ENCODE measurements around the gene CIZ1.
A peak's percentile ranks its signal among the peaks of the same experiment; 100 is the strongest.

The CIZ1 gene

GRCh38 chr9:128213746-128214497, 22.6 kb upstream of the CIZ1 start:
- DNase-seq: no peak

- no peak for DNase-seq
Observed at GRCh38 chr9:128211981-128212281, 20.6 kb upstream of the CIZ1 start.

- DNase-seq: no peak
Observed at GRCh38 chr9:128211186-128211980, 20.0 kb upstream of the CIZ1 start.

GRCh38 chr9:128208946-128209669, 17.7 kb upstream of the CIZ1 start:
- DNase-seq: no peak

GRCh38 chr9:128208386-128208785, 17.0 kb upstream of the CIZ1 start:
- DNase-seq: no peak

GRCh38 chr9:128206916-128207910, 15.8 kb upstream of the CIZ1 start:
- DNase-seq: peak; percentile 54 to 71

GRCh38 chr9:128206484-128206883, 15.1 kb upstream of the CIZ1 start:
- DNase-seq: no peak

GRCh38 chr9:128205296-128205944, 14.0 kb upstream of the CIZ1 start:
- no peak for DNase-seq

GRCh38 chr9:128204858-128205257, 13.5 kb upstream of the CIZ1 start:
- DNase-seq: no peak

- DNase-seq: peak in 1 of 2 donors; percentile 32
Observed at GRCh38 chr9:128203707-128204551, 12.6 kb upstream of the CIZ1 start.

GRCh38 chr9:128203024-128203706, 11.8 kb upstream of the CIZ1 start, which contains the start of gene DNM1:
DNM1 (plus strand) TSS chr9:128203379; CDS start chr9:128203471, 92 bp downstream.
- DNase-seq: peak; percentile 66 to 73

- no peak for DNase-seq
Observed at GRCh38 chr9:128202648-128203023, 11.3 kb upstream of the CIZ1 start.

- DNase-seq: no peak
Observed at GRCh38 chr9:128201441-128202369, 10.3 kb upstream of the CIZ1 start.

- no peak for DNase-seq
Observed at GRCh38 chr9:128193469-128194096, 2.2 kb upstream of the CIZ1 start.

- DNase-seq: peak; percentile 84 to 90
Observed at GRCh38 chr9:128192601-128193371, 1.4 kb upstream of the CIZ1 start.

- no peak for DNase-seq
Observed at GRCh38 chr9:128190516-128191405, 611 bp downstream of the CIZ1 start.

All from inflammatory macrophage (primary cell).